ENCODE data around the gene CHD9NB.
"Not testable (repeated sequence)": the region's sequence is repeated elsewhere in the genome, so short reads cannot be mapped to it uniquely, and the experiment has no call there.

The CHD9NB gene

DNA sequence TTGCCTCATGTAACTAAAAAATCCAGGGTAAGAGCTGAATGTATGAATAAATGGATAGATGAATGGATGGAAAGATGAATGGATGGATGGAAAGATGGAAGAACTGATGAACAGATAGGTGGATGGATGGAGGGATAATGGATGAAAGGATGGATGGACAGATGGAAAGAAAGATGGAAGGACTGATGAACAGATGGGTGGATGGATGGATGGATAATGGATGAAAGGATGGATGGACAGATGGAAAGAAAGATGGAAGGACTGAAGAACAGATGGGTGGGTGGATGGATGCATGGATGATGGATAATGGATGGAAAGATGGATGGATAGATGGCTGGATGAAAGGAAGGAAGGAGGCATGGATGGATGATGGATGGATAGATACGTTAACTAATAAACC is 11.9 kb downstream of the CHD9NB start:
- Histone ChIP-seq H2BK5ac (ENCODE audit: low read depth, low read length, poor library complexity) (no peak overlapping the region), H3K4me1 (ENCODE audit: control insufficient read depth in 1 of 2, insufficient read depth in 2 of 2, low read length in 2 of 2) (peaks cover 3 to 6% of the 10 kb centered on the region in 2 experiments), H3K23ac (ENCODE audit: low read length) (no peak overlapping the region), H3K14ac (ENCODE audit: low read length) (no peak overlapping the region), H4K8ac (ENCODE audit: low read depth, low read length) (no peak overlapping the region), H4K91ac (ENCODE audit: low read depth, low read length) (no peak overlapping the region), H2BK120ac (ENCODE audit: insufficient read depth, low read length, poor library complexity) (no peak overlapping the region), H2BK12ac (ENCODE audit: low read length) (no peak overlapping the region), H3K27ac (ENCODE audit: low read depth, low read length) (no peak overlapping the region), H3K4ac (ENCODE audit: low read depth, low read length) (no peak overlapping the region), H2AK5ac (ENCODE audit: low read length) (no peak overlapping the region), H2AFZ (ENCODE audit: insufficient read depth, low read length, poor library complexity) (no peak overlapping the region), H3K4me2 (ENCODE audit: low read length) (no peak overlapping the region), H3K9ac (ENCODE audit: low read length) (no peak overlapping the region), H3K36me3 (ENCODE audit: control insufficient read depth in 1 of 2, insufficient read depth in 2 of 2, low read length in 2 of 2) (no peaks in the 10 kb centered on the region), H3K18ac (ENCODE audit: low read length) (no peak overlapping the region), H4K12ac (ENCODE audit: low read depth, low read length) (no peak overlapping the region), H3K27me3 (ENCODE audit: insufficient read depth, low read length) (no peaks in the 10 kb centered on the region), H3K79me1 (ENCODE audit: low read length) (peaks cover 5% of the 10 kb centered on the region), H3K79me2 (ENCODE audit: control insufficient read depth, insufficient read depth, low read length, poor library complexity) (no peaks in the 10 kb centered on the region), H3K9me3 (ENCODE audit: insufficient read depth, low read depth, low read length) (no peaks in the 10 kb centered on the region), H3K4me3 (ENCODE audit: low read depth, low read length) (no peak overlapping the region)
- DNase-seq = no peak
- WGBS (ENCODE audit: extremely low coverage, insufficient coverage, insufficient read length) = no CpG with 5 or more reads among the region's 1 CpG

DNA sequence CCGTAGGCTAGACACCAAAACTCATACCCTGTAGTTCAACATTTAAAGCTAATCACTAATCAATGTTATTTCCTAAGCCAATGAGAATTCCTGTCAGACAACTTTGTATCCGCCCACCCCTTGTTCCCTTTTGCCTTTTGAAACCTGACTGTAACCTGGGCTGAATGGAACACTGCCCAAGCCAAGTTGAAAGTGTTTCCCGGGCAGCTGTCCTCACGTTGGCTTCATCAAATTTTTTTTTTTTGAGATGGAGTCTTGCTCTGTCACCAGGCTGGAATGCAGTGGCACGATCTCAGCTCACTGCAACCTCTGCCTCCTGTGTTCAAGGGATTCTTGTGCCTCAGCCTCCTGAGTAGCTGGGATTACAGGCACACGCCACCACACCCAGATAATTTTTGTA is 16.0 kb downstream of the CHD9NB start:
- not testable (repeated sequence) for H3K4me1 ChIP-seq (ENCODE audit: control insufficient read depth in 1 of 2, insufficient read depth in 2 of 2, low read length in 2 of 2); H3K14ac ChIP-seq (ENCODE audit: low read length); H2BK12ac ChIP-seq (ENCODE audit: low read length); H3K4me3 ChIP-seq (ENCODE audit: low read depth, low read length); H3K9me3 ChIP-seq (ENCODE audit: insufficient read depth, low read depth, low read length); H3K36me3 ChIP-seq (ENCODE audit: control insufficient read depth in 1 of 2, insufficient read depth in 2 of 2, low read length in 2 of 2); H3K9ac ChIP-seq (ENCODE audit: low read length); H3K27me3 ChIP-seq (ENCODE audit: insufficient read depth, low read length); H3K18ac ChIP-seq (ENCODE audit: low read length); H2AFZ ChIP-seq (ENCODE audit: insufficient read depth, low read length, poor library complexity); H4K12ac ChIP-seq (ENCODE audit: low read depth, low read length); H2BK120ac ChIP-seq (ENCODE audit: insufficient read depth, low read length, poor library complexity); H3K4ac ChIP-seq (ENCODE audit: low read depth, low read length); H3K79me2 ChIP-seq (ENCODE audit: control insufficient read depth, insufficient read depth, low read length, poor library complexity); H2BK5ac ChIP-seq (ENCODE audit: low read depth, low read length, poor library complexity); H3K4me2 ChIP-seq (ENCODE audit: low read length); H2AK5ac ChIP-seq (ENCODE audit: low read length); H4K8ac ChIP-seq (ENCODE audit: low read depth, low read length); H3K23ac ChIP-seq (ENCODE audit: low read length); H3K27ac ChIP-seq (ENCODE audit: low read depth, low read length); H3K79me1 ChIP-seq (ENCODE audit: low read length); H4K91ac ChIP-seq (ENCODE audit: low read depth, low read length)
- peak; percentile 60 to 76 for DNase-seq
- no CpG with 5 or more reads among the region's 6 CpGs for WGBS (ENCODE audit: extremely low coverage, insufficient coverage, insufficient read length)

DNA sequence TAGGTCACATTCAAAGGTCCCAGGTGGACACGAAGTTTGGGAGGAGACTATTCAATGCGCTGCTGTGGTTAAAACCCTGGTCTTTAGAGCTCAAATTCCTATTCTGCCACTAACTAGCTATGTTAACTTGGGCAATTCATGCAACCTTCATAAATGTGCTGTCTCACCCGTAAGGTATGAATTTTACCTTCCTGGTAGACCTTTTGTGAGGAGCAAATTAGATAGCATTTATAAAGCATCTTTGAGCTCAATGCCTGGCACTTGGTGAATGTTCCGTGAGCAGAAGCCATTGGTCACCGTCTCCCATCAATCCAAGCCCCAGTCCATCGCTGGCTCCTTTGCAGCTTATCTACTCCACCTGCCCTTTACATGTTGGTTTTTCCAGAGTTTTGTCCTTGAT is 16.6 kb downstream of the CHD9NB start:
- peak; percentile 56 to 88 for DNase-seq
- Histone ChIP-seq H3K4me2 (ENCODE audit: low read length) (no peak overlapping the region), H3K9ac (ENCODE audit: low read length) (no peak overlapping the region), H2BK5ac (ENCODE audit: low read depth, low read length, poor library complexity) (no peak overlapping the region), H3K4me3 (ENCODE audit: low read depth, low read length) (no peak overlapping the region), H4K91ac (ENCODE audit: low read depth, low read length) (no peak overlapping the region), H3K27me3 (ENCODE audit: insufficient read depth, low read length) (no peaks in the 10 kb centered on the region), H3K4ac (ENCODE audit: low read depth, low read length) (no peak overlapping the region), H2AFZ (ENCODE audit: insufficient read depth, low read length, poor library complexity) (no peak overlapping the region), H4K12ac (ENCODE audit: low read depth, low read length) (no peak overlapping the region), H3K18ac (ENCODE audit: low read length) (no peak overlapping the region), H3K9me3 (ENCODE audit: insufficient read depth, low read depth, low read length) (no peaks in the 10 kb centered on the region), H3K14ac (ENCODE audit: low read length) (no peak overlapping the region), H3K79me1 (ENCODE audit: low read length) (no peaks in the 10 kb centered on the region), H2BK12ac (ENCODE audit: low read length) (no peak overlapping the region), H4K8ac (ENCODE audit: low read depth, low read length) (no peak overlapping the region), H2BK120ac (ENCODE audit: insufficient read depth, low read length, poor library complexity) (no peak overlapping the region), H3K79me2 (ENCODE audit: control insufficient read depth, insufficient read depth, low read length, poor library complexity) (no peaks in the 10 kb centered on the region), H3K36me3 (ENCODE audit: control insufficient read depth in 1 of 2, insufficient read depth in 2 of 2, low read length in 2 of 2) (no peaks in the 10 kb centered on the region), H3K23ac (ENCODE audit: low read length) (no peak overlapping the region), H3K27ac (ENCODE audit: low read depth, low read length) (no peak overlapping the region), H2AK5ac (ENCODE audit: low read length) (no peak overlapping the region), H3K4me1 (ENCODE audit: control insufficient read depth in 1 of 2, insufficient read depth in 2 of 2, low read length in 2 of 2) (no peaks in the 10 kb centered on the region)
- WGBS (ENCODE audit: extremely low coverage, insufficient coverage, insufficient read length) = no CpG with 5 or more reads among the region's 6 CpGs

DNA sequence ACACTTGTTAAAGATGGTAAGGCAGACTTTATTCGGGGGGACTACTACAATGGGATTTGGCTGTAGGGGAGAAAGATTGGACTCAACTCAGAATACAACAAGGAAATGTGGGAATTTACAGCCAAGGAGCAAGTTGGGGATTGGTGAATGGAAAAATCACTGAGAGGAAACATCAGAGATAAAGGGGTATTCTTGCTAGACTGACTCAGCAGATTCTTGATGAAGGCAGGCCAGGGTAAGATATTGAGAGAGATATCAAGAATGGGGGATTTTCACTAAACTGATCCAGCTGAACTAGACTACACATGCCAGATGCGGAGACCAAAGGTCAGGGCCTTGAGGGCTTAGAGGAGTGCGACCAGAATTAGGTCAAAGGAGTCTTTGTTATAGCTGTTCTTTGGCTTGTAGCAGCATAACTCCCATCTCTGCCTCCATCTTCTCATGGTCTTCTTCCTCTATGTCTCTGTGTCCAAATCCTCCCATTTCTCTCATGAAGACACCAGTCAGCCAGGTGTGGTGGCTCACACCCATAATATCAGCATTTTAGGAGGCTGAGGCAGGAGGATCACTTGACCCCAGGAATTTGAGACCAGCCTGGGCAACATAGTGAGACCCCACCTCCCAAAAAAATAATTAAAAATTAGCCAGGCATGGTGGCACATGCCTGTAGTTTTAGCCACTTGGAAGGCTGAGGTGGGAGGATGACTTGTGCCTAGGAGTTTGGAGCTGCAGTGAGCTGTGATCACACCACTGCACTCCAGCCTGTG is 17.3 kb downstream of the CHD9NB start:
- H3K36me3 ChIP-seq (ENCODE audit: control insufficient read depth in 1 of 2, insufficient read depth in 2 of 2, low read length in 2 of 2) = no peaks in the 10 kb centered on the region
- no CpG with 5 or more reads among the region's 3 CpGs for WGBS (ENCODE audit: extremely low coverage, insufficient coverage, insufficient read length)
- no peaks in the 10 kb centered on the region for H3K79me2 ChIP-seq (ENCODE audit: control insufficient read depth, insufficient read depth, low read length, poor library complexity)
- no peak overlapping the region for H2AK5ac ChIP-seq (ENCODE audit: low read length)
- H3K27me3 ChIP-seq (ENCODE audit: insufficient read depth, low read length) = no peaks in the 10 kb centered on the region
- no peaks in the 10 kb centered on the region for H3K4me1 ChIP-seq (ENCODE audit: control insufficient read depth in 1 of 2, insufficient read depth in 2 of 2, low read length in 2 of 2)
- DNase-seq = peak in 1 of 2 donors; percentile 42
- H3K14ac ChIP-seq (ENCODE audit: low read length) = no peak overlapping the region
- no peak overlapping the region for H2AFZ ChIP-seq (ENCODE audit: insufficient read depth, low read length, poor library complexity)
- no peak overlapping the region for H3K18ac ChIP-seq (ENCODE audit: low read length)
- no peaks in the 10 kb centered on the region for H3K79me1 ChIP-seq (ENCODE audit: low read length)
- no peaks in the 10 kb centered on the region for H3K9me3 ChIP-seq (ENCODE audit: insufficient read depth, low read depth, low read length)
- no peak overlapping the region for H4K91ac ChIP-seq (ENCODE audit: low read depth, low read length)
- H4K12ac ChIP-seq (ENCODE audit: low read depth, low read length) = no peak overlapping the region
- H2BK12ac ChIP-seq (ENCODE audit: low read length) = no peak overlapping the region
- no peak overlapping the region for H3K27ac ChIP-seq (ENCODE audit: low read depth, low read length)
- no peak overlapping the region for H3K23ac ChIP-seq (ENCODE audit: low read length)
- no peak overlapping the region for H2BK120ac ChIP-seq (ENCODE audit: insufficient read depth, low read length, poor library complexity)
- no peak overlapping the region for H3K4me3 ChIP-seq (ENCODE audit: low read depth, low read length)
- no peak overlapping the region for H3K4me2 ChIP-seq (ENCODE audit: low read length)
- H3K9ac ChIP-seq (ENCODE audit: low read length) = no peak overlapping the region
- no peak overlapping the region for H4K8ac ChIP-seq (ENCODE audit: low read depth, low read length)
- no peak overlapping the region for H3K4ac ChIP-seq (ENCODE audit: low read depth, low read length)
- no peak overlapping the region for H2BK5ac ChIP-seq (ENCODE audit: low read depth, low read length, poor library complexity)
